HUES64 (cell line): ENCODE measurements around the gene ENKUR.
A peak's percentile ranks its signal among the peaks of the same experiment; 100 is the strongest.
"Not testable (repeated sequence)": the region's sequence is repeated elsewhere in the genome, so short reads cannot be mapped to it uniquely, and the experiment has no call there.

Source experiments
- H3K27ac ChIP-seq: 2 replicates; pipeline ENCODE4 v1.7.0; 2013; ENCODE audit warnings: low read depth, low read length, inconsistent platforms
- H3K27me3 ChIP-seq: 2 replicates; pipeline ENCODE4 v1.6.1; 2013; ENCODE audit warnings: mild to moderate bottlenecking, low read length; ENCODE audit not compliant: insufficient read depth
- H3K36me3 ChIP-seq: 2 replicates; pipeline ENCODE4 v1.6.1; 2013; ENCODE audit warnings: mild to moderate bottlenecking, low read length; ENCODE audit not compliant: insufficient read depth
- H3K4me1 ChIP-seq: 2 replicates; pipeline ENCODE4 v1.6.1; 2013; ENCODE audit warnings: mild to moderate bottlenecking, low read length, moderate library complexity; ENCODE audit not compliant: insufficient read depth
- H3K4me3 ChIP-seq: 2 replicates; pipeline ENCODE4 v1.5.1; 2013; ENCODE audit warnings: mild to moderate bottlenecking, low read length, moderate library complexity
- H3K9ac ChIP-seq: 2 replicates; pipeline ENCODE4 v1.6.1; 2013; ENCODE audit warnings: mild to moderate bottlenecking, low read depth, low read length
- H3K9me3 ChIP-seq: 2 replicates; pipeline ENCODE4 v1.6.1; 2013; ENCODE audit warnings: low read depth, low read length; ENCODE audit not compliant: insufficient read depth
- WGBS: fragments of 150-250, 120-280 bp; methylation state at CpG from one replicate; pipeline ENCODE4 v1.1.7; 2013; ENCODE audit warnings: missing lambda C conversion rate; 5-methylcytosine and 5-hydroxymethylcytosine counted together

Gene ENKUR

DNA sequence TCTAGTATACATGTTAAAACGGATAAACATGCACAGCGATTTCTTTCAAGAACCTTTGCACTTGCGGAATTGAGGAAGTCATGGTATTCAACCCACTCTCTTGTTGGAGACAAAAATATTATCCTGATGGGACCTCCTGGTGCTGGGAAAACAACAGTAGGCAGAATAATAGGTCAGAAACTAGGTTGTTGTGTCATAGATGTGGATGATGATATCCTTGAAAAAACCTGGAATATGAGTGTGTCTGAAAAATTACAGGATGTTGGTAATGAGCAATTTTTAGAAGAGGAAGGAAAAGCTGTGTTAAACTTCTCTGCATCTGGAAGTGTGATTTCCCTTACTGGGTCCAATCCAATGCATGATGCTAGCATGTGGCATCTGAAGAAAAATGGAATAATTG, 7.3 kb upstream of the ENKUR start:
- WGBS = 92% methylated on average over 3 of the region's 3 CpGs
- H3K27me3 ChIP-seq = no peaks in the 10 kb centered on the region
- H3K4me1 ChIP-seq = no peaks in the 10 kb centered on the region
- no peak overlapping the region for H3K4me3 ChIP-seq
- H3K9ac ChIP-seq = no peak overlapping the region
- no peak overlapping the region for H3K27ac ChIP-seq
- H3K9me3 ChIP-seq = no peaks in the 10 kb centered on the region
- H3K36me3 ChIP-seq = no peaks in the 10 kb centered on the region

- H3K9ac ChIP-seq = no peak overlapping the region
- no peak overlapping the region for H3K27ac ChIP-seq
- WGBS = over 99% methylated on average over 3 of the region's 3 CpGs
- H3K27me3 ChIP-seq = no peaks in the 10 kb centered on the region
- no peak overlapping the region for H3K4me3 ChIP-seq
- no peaks in the 10 kb centered on the region for H3K9me3 ChIP-seq
- H3K4me1 ChIP-seq = peaks cover 13% of the 10 kb centered on the region; the same call in 1 of the 2 replicates
- no peaks in the 10 kb centered on the region for H3K36me3 ChIP-seq
Measured at GRCh38 chr10:25018703-25019102, 2.7 kb upstream of the ENKUR start.

GRCh38 chr10:25017661-25018060, 1.7 kb upstream of the ENKUR start:
- 98% methylated on average over 5 of the region's 6 CpGs for WGBS
- Histone ChIP-seq H3K27ac (no peak overlapping the region), H3K27me3 (no peaks in the 10 kb centered on the region), H3K9ac (peak overlapping the region; percentile 94; the same call in 1 of the 2 replicates), H3K36me3 (no peaks in the 10 kb centered on the region), H3K4me3 (peak overlapping the region; percentile 75), H3K4me1 (peaks cover 13% of the 10 kb centered on the region; the same call in 1 of the 2 replicates), H3K9me3 (no peaks in the 10 kb centered on the region)

- peak overlapping the region; percentile 94 for H3K9ac ChIP-seq
- no peaks in the 10 kb centered on the region for H3K9me3 ChIP-seq
- H3K4me3 ChIP-seq = peak overlapping the region; percentile 75
- H3K36me3 ChIP-seq = no peaks in the 10 kb centered on the region
- H3K4me1 ChIP-seq = peaks cover 13% of the 10 kb centered on the region; the same call in 1 of the 2 replicates
- peak overlapping the region; percentile 86 for H3K27ac ChIP-seq
- 16% methylated on average over 10 of the region's 10 CpGs for WGBS
- H3K27me3 ChIP-seq = no peaks in the 10 kb centered on the region
Measured at GRCh38 chr10:25017154-25017590, 1.2 kb upstream of the ENKUR start.

DNA sequence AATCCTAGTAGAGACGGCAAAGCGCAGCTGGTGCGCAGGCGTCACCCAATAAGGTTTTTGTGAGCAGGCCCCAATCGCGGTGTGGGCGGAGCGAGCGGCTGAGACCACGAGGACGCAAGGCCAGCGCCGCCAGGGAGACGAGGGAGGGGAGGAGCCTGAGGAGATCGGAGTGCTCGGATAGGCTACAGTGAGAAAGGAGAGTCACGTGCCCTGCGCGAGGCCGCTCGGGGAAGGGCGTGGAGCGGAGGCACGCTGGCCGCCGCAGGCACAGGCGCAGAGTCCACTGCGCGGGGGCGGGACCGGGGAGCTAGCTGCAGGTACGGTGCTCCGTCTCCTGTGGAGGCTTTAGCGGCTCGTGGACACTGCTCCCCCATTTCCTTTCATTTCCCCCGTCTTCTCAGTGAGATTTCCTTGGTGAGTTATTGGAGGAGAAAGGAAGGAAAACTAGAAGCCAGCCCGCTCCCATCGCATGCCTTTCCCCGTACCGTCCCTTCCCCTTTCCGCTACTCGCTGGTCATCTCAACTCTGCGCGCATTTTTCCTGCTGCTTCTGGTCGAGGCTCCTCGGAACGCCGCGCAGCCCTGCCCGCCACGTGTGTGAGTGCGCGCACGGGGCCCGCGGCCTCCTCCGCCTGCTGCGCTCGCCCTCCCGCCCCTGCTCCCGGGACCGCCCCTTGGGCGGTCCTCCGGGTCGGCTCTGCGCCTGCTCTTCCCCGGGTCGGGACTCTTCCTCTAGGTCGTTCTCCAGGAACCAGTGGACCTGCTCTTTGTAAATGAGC, 607 bp upstream of the ENKUR start, which contains the start of gene THNSL1:
THNSL1 (plus strand) TSS at position 237 of the 778 bp plus-strand sequence. CDS start 6,612 bp downstream, outside the sequence.
- peak within 1 kb of the TSS; percentile 86 for H3K27ac ChIP-seq
- peak within 1 kb of the TSS; percentile 75 for H3K4me3 ChIP-seq
- peak within 1 kb of the TSS; percentile 94 for H3K9ac ChIP-seq
- H3K9me3 ChIP-seq = no peaks in the 10 kb centered on the region
- H3K4me1 ChIP-seq = peaks cover 13% of the 10 kb centered on the region; the same call in 1 of the 2 replicates
- WGBS = under 1% methylated on average over 68 of the region's 69 CpGs
- H3K27me3 ChIP-seq = no peaks in the 10 kb centered on the region
- H3K36me3 ChIP-seq = no peaks in the 10 kb centered on the region

DNA sequence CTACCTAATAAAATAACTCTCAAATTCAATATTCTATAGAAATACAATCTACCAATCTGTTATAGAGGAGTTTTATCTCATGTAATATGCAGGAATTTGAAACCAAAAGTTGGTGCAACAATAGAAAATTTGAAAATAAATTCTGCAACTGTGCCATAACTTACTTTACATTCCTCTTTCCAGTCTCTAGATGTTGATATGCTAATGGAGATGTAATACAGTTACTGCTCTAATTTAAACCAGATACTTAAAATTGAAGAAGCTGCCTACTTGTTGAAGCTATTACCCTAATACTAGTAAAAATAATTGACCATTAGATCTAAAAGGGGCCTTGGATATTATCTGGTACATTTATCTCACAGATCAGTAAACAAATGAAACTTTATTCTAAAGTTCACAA, 1.4 kb downstream of the ENKUR start:
- H3K4me3 ChIP-seq = no peak overlapping the region
- H3K9ac ChIP-seq = no peak overlapping the region
- H3K27me3 ChIP-seq = no peaks in the 10 kb centered on the region
- no peak overlapping the region for H3K27ac ChIP-seq
- H3K4me1 ChIP-seq = peaks cover 13% of the 10 kb centered on the region; the same call in 1 of the 2 replicates
- H3K36me3 ChIP-seq = no peaks in the 10 kb centered on the region
- no peaks in the 10 kb centered on the region for H3K9me3 ChIP-seq

DNA sequence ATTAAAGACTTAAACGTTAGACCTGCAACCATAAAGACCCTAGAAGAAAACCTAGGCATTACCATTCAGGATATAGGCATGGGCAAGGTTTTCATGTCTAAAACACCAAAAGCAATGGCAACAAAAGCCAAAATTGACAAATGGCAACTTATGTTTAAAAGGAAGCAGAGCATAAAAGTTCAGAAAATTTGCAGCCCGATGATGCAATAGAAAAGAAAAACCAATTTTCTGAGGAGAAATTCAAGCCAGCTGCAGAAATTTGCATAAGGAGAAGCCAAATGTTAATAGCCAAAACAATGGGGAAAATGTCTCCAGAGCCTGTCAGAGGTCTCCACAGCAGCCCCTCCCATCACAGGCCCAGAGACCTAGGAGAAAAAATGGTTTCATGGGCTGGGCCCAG, 4.4 kb downstream of the ENKUR start:
- not testable (repeated sequence) for H3K27ac ChIP-seq, H3K36me3 ChIP-seq, H3K9ac ChIP-seq, H3K9me3 ChIP-seq, H3K4me1 ChIP-seq, H3K4me3 ChIP-seq, H3K27me3 ChIP-seq
- WGBS = 98% methylated on average over 2 of the region's 2 CpGs

GRCh38 chr10:24998044-24998443, 17.9 kb downstream of the ENKUR start:
- no peaks in the 10 kb centered on the region; the same call in 1 of the 2 replicates for H3K9me3 ChIP-seq
- no peaks in the 10 kb centered on the region for H3K27me3 ChIP-seq
- no peak overlapping the region for H3K9ac ChIP-seq
- WGBS = 97% methylated on average over 3 of the region's 3 CpGs
- H3K4me1 ChIP-seq = no peaks in the 10 kb centered on the region
- H3K4me3 ChIP-seq = no peak overlapping the region
- H3K27ac ChIP-seq = no peak overlapping the region
- no peaks in the 10 kb centered on the region for H3K36me3 ChIP-seq

DNA sequence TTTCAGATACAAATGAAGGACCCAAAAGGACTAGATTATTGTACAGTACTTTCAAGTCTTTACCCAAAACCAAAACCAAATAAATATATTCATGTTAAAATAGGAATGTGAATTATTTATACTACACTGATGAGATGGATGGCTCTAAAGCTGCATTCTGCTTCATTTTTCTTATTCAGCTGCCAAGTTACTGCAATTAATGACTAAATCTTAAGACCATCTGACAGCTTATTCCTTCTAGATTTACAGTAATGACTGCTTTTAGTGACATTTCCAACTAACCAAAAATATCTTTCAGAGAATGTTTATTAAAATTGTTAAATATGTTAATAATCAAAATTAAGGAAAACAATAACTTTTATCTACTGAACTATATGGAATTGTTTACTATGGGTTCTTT, 20.9 kb downstream of the ENKUR start:
- Histone ChIP-seq H3K4me3 (no peak overlapping the region), H3K36me3 (no peaks in the 10 kb centered on the region), H3K9ac (no peak overlapping the region), H3K9me3 (no peaks in the 10 kb centered on the region; the same call in 1 of the 2 replicates), H3K27me3 (no peaks in the 10 kb centered on the region), H3K4me1 (no peaks in the 10 kb centered on the region), H3K27ac (no peak overlapping the region)

DNA sequence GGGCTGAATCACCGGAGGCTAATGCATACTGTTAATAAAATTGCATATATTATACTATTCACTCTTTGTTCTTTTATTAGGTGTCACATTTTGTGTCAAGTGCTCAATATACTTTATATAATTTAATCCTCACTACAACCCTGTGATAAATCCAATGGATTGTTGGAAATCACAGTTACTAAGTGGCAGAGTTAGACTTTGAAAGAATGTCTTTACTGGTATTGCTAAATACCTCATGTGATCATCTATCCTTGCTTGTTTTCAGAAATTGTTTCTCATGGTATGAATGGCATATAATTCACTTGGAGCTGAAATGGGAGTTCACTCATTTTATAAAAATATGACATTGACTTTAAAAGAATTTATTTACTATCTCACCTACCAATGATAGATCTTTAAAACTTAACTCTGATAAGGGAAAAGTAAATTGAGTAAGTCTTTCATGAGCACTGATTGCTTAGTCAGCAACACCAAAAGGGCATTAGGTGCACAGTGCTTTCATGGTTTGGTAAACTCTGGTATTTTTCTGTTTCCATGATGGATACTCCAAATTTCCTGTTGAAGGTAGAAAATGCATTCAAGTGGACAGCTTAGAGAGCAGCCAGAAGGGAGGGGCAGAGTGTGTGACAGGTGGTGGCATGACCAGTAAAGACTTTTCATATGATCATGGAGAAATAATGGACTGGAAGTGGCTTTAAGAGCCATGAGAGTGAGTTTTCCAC, 22.6 kb downstream of the ENKUR start:
- Histone ChIP-seq H3K27me3 (no peaks in the 10 kb centered on the region), H3K4me3 (no peak overlapping the region), H3K9ac (no peak overlapping the region), H3K9me3 (no peaks in the 10 kb centered on the region), H3K36me3 (no peaks in the 10 kb centered on the region), H3K4me1 (no peaks in the 10 kb centered on the region), H3K27ac (no peak overlapping the region)
- no CpG with 5 or more reads among the region's 1 CpG for WGBS

- WGBS = 86% methylated on average over 3 of the region's 3 CpGs
- Histone ChIP-seq H3K4me3 (no peak overlapping the region), H3K27ac (no peak overlapping the region), H3K4me1 (no peaks in the 10 kb centered on the region), H3K36me3 (no peaks in the 10 kb centered on the region), H3K9me3 (no peaks in the 10 kb centered on the region), H3K27me3 (no peaks in the 10 kb centered on the region), H3K9ac (no peak overlapping the region)
Measured at GRCh38 chr10:24992512-24993133, 23.3 kb downstream of the ENKUR start.
